SH-SY5Y (cell line): ENCODE data around the gene USP46.

Experiments used
- GATA2 ChIP-seq: IDR thresholded peaks from 2 replicates; pipeline ENCODE4 v1.6.1; 2011; ENCODE audit warnings: mild to moderate bottlenecking, low read depth, low read length
- GATA3 ChIP-seq: IDR thresholded peaks from 2 replicates; pipeline ENCODE4 v1.6.1; 2011; ENCODE audit warnings: low read depth, mild to moderate bottlenecking, low read length, moderate library complexity

- TF ChIP-seq GATA3 = no peak
- no peak for TF ChIP-seq GATA2
Measured at GRCh38 chr4:52548818-52549570, 110.1 kb downstream of the USP46 start.
